ENCODE results near the gene TENM4. TPM values are rescaled to one million over a fixed set of nuclear protein-coding genes. Genes with fewer than 3 reads are reported as not detected.

Gene TENM4
- polyA plus RNA-seq, 2 of the 4 experiments (the other 2 are of a cell fraction): 0.06 to 0.31 TPM

GRCh38 chr11:78642979-78643675 is 797.7 kb downstream of the TENM4 start:
- H3K4me2 ChIP-seq: no peak overlapping the region
- H3K4me3 ChIP-seq: no peak overlapping the region
- H3K9me3 ChIP-seq: no peaks in the 10 kb centered on the region
- no peak for TF ChIP-seq BCL3 (IDR thresholded peaks at IDR 0.05)
- TF ChIP-seq KDM1A (IDR thresholded peaks at IDR 0.05; ENCODE audit: low read depth): no peak
- no peak for TF ChIP-seq RAD21 (conservative IDR thresholded peaks at IDR 0.05 in 1 of 2, IDR thresholded peaks at IDR 0.05 in 1 of 2)
- no peak for TF ChIP-seq HES2 (IDR thresholded peaks at IDR 0.05)
- TF ChIP-seq RFX5 (IDR thresholded peaks at IDR 0.05): no peak
- TF ChIP-seq CBX2 (IDR thresholded peaks at IDR 0.05; ENCODE audit: borderline replicate concordance, low read depth): no peak
- TF ChIP-seq SMC3 (IDR thresholded peaks at IDR 0.05): no peak
- TF ChIP-seq NPAS2 (CRISPR knock-in tag; IDR thresholded peaks at IDR 0.05; ENCODE audit: borderline replicate concordance): no peak
- no peak for TF ChIP-seq E2F6 (IDR thresholded peaks at IDR 0.05; ENCODE audit: borderline replicate concordance, low read depth)
- TF ChIP-seq MAX (IDR thresholded peaks at IDR 0.05): no peak
- TF ChIP-seq ZNF302 (CRISPR knock-in tag; IDR thresholded peaks at IDR 0.05): no peak
- no peak for TF ChIP-seq POLR2AphosphoS2 (conservative IDR thresholded peaks at IDR 0.05; ENCODE audit: low read length)
- no peak for TF ChIP-seq RARB (CRISPR knock-in tag; IDR thresholded peaks at IDR 0.05)
- TF ChIP-seq CHD4 (IDR thresholded peaks at IDR 0.05; ENCODE audit: borderline replicate concordance): no peak
- TF ChIP-seq NR3C1 (IDR thresholded peaks at IDR 0.05): no peak
- no peak for TF ChIP-seq FOSB (CRISPR knock-in tag; IDR thresholded peaks at IDR 0.05)
- no peak for TF ChIP-seq FOSL2 (IDR thresholded peaks at IDR 0.05)
- TF ChIP-seq FOSL2 (CRISPR knock-in tag; IDR thresholded peaks at IDR 0.05): no peak
- no peak for TF ChIP-seq EHF (CRISPR knock-in tag; IDR thresholded peaks at IDR 0.05)
- no peak for TF ChIP-seq SREBF2 (IDR thresholded peaks at IDR 0.05)
- TF ChIP-seq HEYL (CRISPR knock-in tag; IDR thresholded peaks at IDR 0.05): no peak
- 38% methylated on average over 5 of the region's 5 CpGs for WGBS (ENCODE audit: missing lambda C conversion rate)
- H3K27ac ChIP-seq: no peak overlapping the region
- no peak for DNase-seq (ENCODE audit: low read depth in 1 of 2, low spot score in 1 of 2)
- no peak for FAIRE-seq
- no peak for ATAC-seq
- 0 out of 3 replicates have a peak, but pooled peaks cover 3% of the 10 kb centered on the region for H3K4me1 ChIP-seq
- CTCF ChIA-PET: interaction anchor here (2.8 kb wide), 1 partner anchor 851 kb away, joined by 22 read pairs; no protein-coding TSS in a partner anchor
- POLR2A ChIA-PET: no interaction called here

GRCh38 chr11:78641541-78641940 is 799.3 kb downstream of the TENM4 start:
- no peak for ATAC-seq
- ChIA-PET POLR2A (no interaction called here), CTCF (no interaction called here)
- FAIRE-seq: no peak
- H3K9me3 ChIP-seq: no peaks in the 10 kb centered on the region
- no peak overlapping the region for H3K4me3 ChIP-seq
- H3K27ac ChIP-seq: no peak overlapping the region
- WGBS (ENCODE audit: missing lambda C conversion rate): 19% methylated on average over 1 of the region's 1 CpG
- DNase-seq (ENCODE audit: low read depth in 1 of 2, low spot score in 1 of 2): no peak
- H3K4me2 ChIP-seq: no peak overlapping the region
- TF ChIP-seq POLR2AphosphoS2 (conservative IDR thresholded peaks at IDR 0.05; ENCODE audit: low read length): no peak
- TF ChIP-seq CTCF (IDR thresholded peaks at IDR 0.05): no peak
- TF ChIP-seq ELK1 (IDR thresholded peaks at IDR 0.05; ENCODE audit: low read depth, low read length): no peak
- TF ChIP-seq RAD21 (conservative IDR thresholded peaks at IDR 0.05 in 1 of 2, IDR thresholded peaks at IDR 0.05 in 1 of 2): no peak
- TF ChIP-seq SREBF2 (IDR thresholded peaks at IDR 0.05): no peak
- no peak for TF ChIP-seq RNF2 (IDR thresholded peaks at IDR 0.05; ENCODE audit: borderline replicate concordance, low read depth)
- no peak for TF ChIP-seq HOXA7 (CRISPR knock-in tag; IDR thresholded peaks at IDR 0.05)
- TF ChIP-seq E2F6 (IDR thresholded peaks at IDR 0.05; ENCODE audit: borderline replicate concordance, low read depth): no peak
- TF ChIP-seq CBX8 (IDR thresholded peaks at IDR 0.05): no peak
- TF ChIP-seq POLR2A (IDR thresholded peaks at IDR 0.05; ENCODE audit: low read length): no peak
- no peak for TF ChIP-seq EP300 (IDR thresholded peaks at IDR 0.05)
- no peak for TF ChIP-seq ZNF302 (CRISPR knock-in tag; IDR thresholded peaks at IDR 0.05)
- H3K4me1 ChIP-seq: 0 out of 3 replicates have a peak, but pooled peaks cover 3% of the 10 kb centered on the region
